ENCODE data around the gene MYO3A. TPM values are rescaled to one million over a fixed set of nuclear protein-coding genes. Genes with fewer than 3 reads are reported as not detected.

MYO3A gene
- total RNA-seq, 1 experiment from 2014 or later, result not detected

- in situ Hi-C loops (cut with HindIII; ENCODE audit: low pct_unique_long_range_greater_than_20kb, low sequenced_read_pairs), result no loop called here
- Histone ChIP-seq H3K27ac (ENCODE audit: low read length) (no peak overlapping the region), H3K4me3 (ENCODE audit: low read depth in 2 of 2, low read length in 2 of 2) (no peak overlapping the region), H3K36me3 (ENCODE audit: control insufficient read depth, insufficient read depth, low read length) (no peaks in the 10 kb centered on the region), H3K4me1 (ENCODE audit: control insufficient read depth, insufficient read depth, low read length) (no peaks in the 10 kb centered on the region), H3K9me3 (ENCODE audit: control insufficient read depth, insufficient read depth, low read depth, low read length) (no peaks in the 10 kb centered on the region), H3K27me3 (ENCODE audit: control insufficient read depth, insufficient read depth, low read length) (no peaks in the 10 kb centered on the region)
- ChIA-PET POLR2A (no interaction called here), CTCF (no interaction called here)
- DNase-seq (ENCODE audit: low read depth, low spot score) (no peak), ATAC-seq (no peak)
- intact Hi-C loops (cut with micrococcal nuclease; ENCODE audit: unreplicated experiment), result no loop called here
- TF ChIP-seq TCF7L2 (IDR thresholded peaks at IDR 0.05; ENCODE audit: low read depth, low read length), result no peak
- no peak for TF ChIP-seq POLR2AphosphoS5 (IDR thresholded peaks at IDR 0.05; ENCODE audit: low read depth, low read length)
- TF ChIP-seq SIN3A (IDR thresholded peaks at IDR 0.05; ENCODE audit: borderline replicate concordance, insufficient read depth, low read depth, low read length), result no peak
- TF ChIP-seq, protein P1, sequence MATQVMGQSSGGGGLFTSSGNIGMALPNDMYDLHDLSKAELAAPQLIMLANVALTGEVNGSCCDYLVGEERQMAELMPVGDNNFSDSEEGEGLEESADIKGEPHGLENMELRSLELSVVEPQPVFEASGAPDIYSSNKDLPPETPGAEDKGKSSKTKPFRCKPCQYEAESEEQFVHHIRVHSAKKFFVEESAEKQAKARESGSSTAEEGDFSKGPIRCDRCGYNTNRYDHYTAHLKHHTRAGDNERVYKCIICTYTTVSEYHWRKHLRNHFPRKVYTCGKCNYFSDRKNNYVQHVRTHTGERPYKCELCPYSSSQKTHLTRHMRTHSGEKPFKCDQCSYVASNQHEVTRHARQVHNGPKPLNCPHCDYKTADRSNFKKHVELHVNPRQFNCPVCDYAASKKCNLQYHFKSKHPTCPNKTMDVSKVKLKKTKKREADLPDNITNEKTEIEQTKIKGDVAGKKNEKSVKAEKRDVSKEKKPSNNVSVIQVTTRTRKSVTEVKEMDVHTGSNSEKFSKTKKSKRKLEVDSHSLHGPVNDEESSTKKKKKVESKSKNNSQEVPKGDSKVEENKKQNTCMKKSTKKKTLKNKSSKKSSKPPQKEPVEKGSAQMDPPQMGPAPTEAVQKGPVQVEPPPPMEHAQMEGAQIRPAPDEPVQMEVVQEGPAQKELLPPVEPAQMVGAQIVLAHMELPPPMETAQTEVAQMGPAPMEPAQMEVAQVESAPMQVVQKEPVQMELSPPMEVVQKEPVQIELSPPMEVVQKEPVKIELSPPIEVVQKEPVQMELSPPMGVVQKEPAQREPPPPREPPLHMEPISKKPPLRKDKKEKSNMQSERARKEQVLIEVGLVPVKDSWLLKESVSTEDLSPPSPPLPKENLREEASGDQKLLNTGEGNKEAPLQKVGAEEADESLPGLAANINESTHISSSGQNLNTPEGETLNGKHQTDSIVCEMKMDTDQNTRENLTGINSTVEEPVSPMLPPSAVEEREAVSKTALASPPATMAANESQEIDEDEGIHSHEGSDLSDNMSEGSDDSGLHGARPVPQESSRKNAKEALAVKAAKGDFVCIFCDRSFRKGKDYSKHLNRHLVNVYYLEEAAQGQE (IDR thresholded peaks at IDR 0.05; ENCODE audit: insufficient read depth in 1 of 2, low read depth in 2 of 2, low read length in 1 of 2), result no peak
- TF ChIP-seq CTCF (IDR thresholded peaks at IDR 0.05), result no peak
- no TSS peak for BruUV-seq (replicated peaks)
These were observed 118.3 kb downstream of the MYO3A start for GRCh38 chr10:26052326-26052725.

- Histone ChIP-seq H3K9me3 (ENCODE audit: control insufficient read depth, insufficient read depth, low read depth, low read length) (no peaks in the 10 kb centered on the region), H3K4me3 (ENCODE audit: low read depth in 2 of 2, low read length in 2 of 2) (no peak overlapping the region), H3K27me3 (ENCODE audit: control insufficient read depth, insufficient read depth, low read length) (no peaks in the 10 kb centered on the region), H3K27ac (ENCODE audit: low read length) (no peak overlapping the region), H3K4me1 (ENCODE audit: control insufficient read depth, insufficient read depth, low read length) (no peaks in the 10 kb centered on the region), H3K36me3 (ENCODE audit: control insufficient read depth, insufficient read depth, low read length) (no peaks in the 10 kb centered on the region)
- DNase-seq (ENCODE audit: low read depth, low spot score) (no peak), ATAC-seq (no peak)
- TF ChIP-seq POLR2AphosphoS5 (IDR thresholded peaks at IDR 0.05; ENCODE audit: low read depth, low read length) (no peak), TCF7L2 (IDR thresholded peaks at IDR 0.05; ENCODE audit: low read depth, low read length) (no peak), CTCF (IDR thresholded peaks at IDR 0.05) (no peak), SIN3A (IDR thresholded peaks at IDR 0.05; ENCODE audit: borderline replicate concordance, insufficient read depth, low read depth, low read length) (no peak)
- TF ChIP-seq, protein P1 (IDR thresholded peaks at IDR 0.05; ENCODE audit: insufficient read depth in 1 of 2, low read depth in 2 of 2, low read length in 1 of 2), result no peak
- POLR2A ChIA-PET, result no interaction called here
- in situ Hi-C loops (cut with HindIII; ENCODE audit: low pct_unique_long_range_greater_than_20kb, low sequenced_read_pairs) (no loop called here), intact Hi-C loops (cut with micrococcal nuclease; ENCODE audit: unreplicated experiment) (no loop called here)
- BruUV-seq (replicated peaks), result no TSS peak
- CTCF ChIA-PET, result no interaction called here
These were observed 123.4 kb downstream of the MYO3A start for GRCh38 chr10:26057466-26057865.
